Skeletal muscle tissue (tissue), 4 donors: Measurements from ENCODE around the gene SMYD1. TPM values are rescaled to one million over a fixed set of nuclear protein-coding genes. Genes with fewer than 3 reads are reported as not detected.
"Not testable (repeated sequence)": the region's sequence is repeated elsewhere in the genome, so short reads cannot be mapped to it uniquely, and the experiment has no call there.

ENCODE experiments used
- H3K27ac ChIP-seq: one replicate; pipeline ENCODE4 v1.7.0; 2013; ENCODE audit warnings: mild to moderate bottlenecking, low read depth, low read length, inconsistent platforms
- H3K27me3 ChIP-seq, 3 donors: one replicate each; pipeline ENCODE4 v1.7.0; 2013; ENCODE audit warnings: low read length in 3 of 3; ENCODE audit not compliant: control insufficient read depth in 3 of 3, insufficient read depth in 3 of 3
- H3K36me3 ChIP-seq, 3 donors: one replicate each; pipeline ENCODE4 v1.7.0; 2013; ENCODE audit warnings: low read length in 3 of 3; ENCODE audit not compliant: control insufficient read depth in 3 of 3, insufficient read depth in 3 of 3
- H3K4me1 ChIP-seq, 3 donors: one replicate each; pipeline ENCODE4 v1.7.0; 2013; ENCODE audit warnings: low read length in 3 of 3, mild to moderate bottlenecking in 3 of 3; ENCODE audit not compliant: control insufficient read depth in 3 of 3, insufficient read depth in 3 of 3
- H3K4me3 ChIP-seq, 3 donors: one replicate each; pipeline ENCODE4 v1.7.0; 2013; ENCODE audit warnings: low read length in 3 of 3
- H3K9ac ChIP-seq, 3 donors: one replicate each; pipeline ENCODE4 v1.7.0; 2013; ENCODE audit warnings: low read length in 3 of 3, mild to moderate bottlenecking in 3 of 3, moderate library complexity in 2 of 3, low read depth in 1 of 3
- H3K9me3 ChIP-seq, 3 donors: one replicate each; pipeline ENCODE4 v1.7.0; 2013; ENCODE audit warnings: low read length in 3 of 3; ENCODE audit not compliant: control insufficient read depth in 3 of 3
- total RNA-seq: library from RNA; depleted of rRNA; stranded (reverse); fragments of >200 nt; gene quantifications from one replicate; pipeline ENCODE4 v1.2.3, GENCODE V29; 2014
- donor health status: Osteomylitis.

SMYD1 gene
- total RNA-seq, 1 donor from 2014 or later, result 147 TPM

DNA sequence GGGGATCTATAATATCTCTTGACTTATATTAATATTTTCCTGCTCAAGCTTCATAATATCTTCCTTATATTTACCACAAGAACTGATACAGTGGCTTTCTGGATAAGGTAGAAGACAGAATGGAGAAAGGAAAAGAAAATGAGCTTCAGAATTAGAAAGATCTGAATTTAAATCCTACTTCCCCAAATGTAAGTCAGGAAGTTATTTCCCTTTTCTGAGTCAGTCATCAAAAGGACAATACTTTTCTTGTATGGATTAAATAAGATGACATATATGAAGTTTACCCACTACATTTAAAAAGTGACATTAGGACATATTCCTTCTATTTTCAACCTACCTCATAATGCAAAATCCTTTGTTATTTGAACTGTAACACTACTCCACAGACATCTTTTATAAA is 31.0 kb upstream of the SMYD1 start:
- no peak overlapping the region for H3K9ac ChIP-seq
- no peaks in the 10 kb centered on the region for H3K9me3 ChIP-seq
- no peak overlapping the region for H3K4me3 ChIP-seq
- H3K27ac ChIP-seq, result no peak overlapping the region
- H3K36me3 ChIP-seq, result peaks cover 5 to 12% (median 10%) of the 10 kb centered on the region in 3 donors
- peaks cover 0 to 4% (median 0%) of the 10 kb centered on the region in 3 donors for H3K4me1 ChIP-seq
- no peaks in the 10 kb centered on the region for H3K27me3 ChIP-seq

DNA sequence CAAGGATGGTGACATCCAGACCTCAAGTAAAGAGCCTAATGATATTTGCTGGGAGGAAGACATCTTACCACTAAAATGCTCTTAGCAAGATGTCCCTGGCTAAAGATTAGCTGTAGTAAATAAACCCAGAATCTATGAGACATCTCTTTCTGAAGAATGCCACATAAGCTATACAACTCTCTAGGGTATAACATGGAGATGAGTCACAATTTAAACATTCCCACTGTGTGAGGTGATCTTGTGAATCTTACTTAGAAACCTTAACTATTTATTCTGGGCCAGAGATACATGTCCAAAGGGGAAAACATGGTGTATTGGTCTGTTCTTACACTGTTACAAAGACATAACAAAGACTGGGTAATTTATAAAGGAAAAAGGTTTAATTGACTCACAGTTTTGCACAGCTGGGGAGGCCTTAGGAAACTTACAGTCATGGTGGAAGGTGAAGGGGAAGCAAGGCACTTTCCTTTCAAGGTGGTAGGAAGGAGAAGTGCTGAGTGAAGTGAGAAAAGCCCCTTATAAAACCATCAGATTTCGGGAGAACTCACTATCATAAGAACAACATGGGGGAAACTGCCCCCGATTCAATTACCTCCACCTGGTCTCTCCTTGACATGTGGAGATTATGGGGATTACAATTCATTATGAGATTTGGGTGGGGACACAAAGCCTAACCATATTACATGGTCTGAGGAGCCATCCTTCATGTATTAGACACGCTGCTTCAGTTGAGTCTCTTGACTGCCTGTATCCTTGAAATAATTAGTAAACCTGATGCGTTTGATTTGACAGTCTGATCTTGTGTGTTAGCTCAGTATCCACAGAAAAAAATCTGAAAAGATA is 29.1 kb upstream of the SMYD1 start:
- no peak overlapping the region for H3K27ac ChIP-seq
- no peaks in the 10 kb centered on the region for H3K9me3 ChIP-seq
- H3K4me3 ChIP-seq, result no peak overlapping the region
- peaks cover 5% of the 10 kb centered on the region in 3 donors for H3K36me3 ChIP-seq
- no peak overlapping the region for H3K9ac ChIP-seq
- no peaks in the 10 kb centered on the region for H3K27me3 ChIP-seq
- H3K4me1 ChIP-seq, result peaks cover under 1 to 4% (median 1%) of the 10 kb centered on the region in 3 donors

GRCh38 chr2:88042476-88042875 is 25.1 kb upstream of the SMYD1 start:
- H3K36me3 ChIP-seq, result peaks cover 0 to 2% (median 0%) of the 10 kb centered on the region in 3 donors
- H3K4me3 ChIP-seq, result no peak overlapping the region
- peaks cover 3 to 8% (median 4%) of the 10 kb centered on the region in 3 donors for H3K4me1 ChIP-seq
- no peaks in the 10 kb centered on the region for H3K9me3 ChIP-seq
- no peak overlapping the region for H3K9ac ChIP-seq
- no peak overlapping the region for H3K27ac ChIP-seq
- H3K27me3 ChIP-seq, result no peaks in the 10 kb centered on the region

DNA sequence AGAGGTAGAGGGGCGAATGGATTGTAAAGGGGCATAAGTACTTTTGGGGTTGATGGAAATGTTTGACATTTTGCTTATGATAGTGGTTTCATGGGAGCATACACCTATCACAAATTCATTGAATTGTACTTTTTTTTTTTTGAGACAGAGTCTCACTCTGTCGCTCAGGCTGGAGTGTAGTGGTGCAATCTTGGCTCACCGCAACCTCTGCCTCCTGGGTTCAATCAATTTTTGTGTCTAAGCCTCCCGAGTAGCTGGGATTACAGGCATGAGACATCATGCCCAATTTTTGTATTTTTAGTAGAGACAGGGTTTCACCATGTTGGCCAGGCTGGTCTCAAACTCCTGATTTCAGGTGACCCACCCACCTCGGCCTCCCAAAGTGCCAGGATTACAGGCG is 22.1 kb upstream of the SMYD1 start:
- not testable (repeated sequence) for H3K4me1 ChIP-seq, H3K27me3 ChIP-seq, H3K27ac ChIP-seq, H3K9ac ChIP-seq, H3K9me3 ChIP-seq, H3K36me3 ChIP-seq, H3K4me3 ChIP-seq

GRCh38 chr2:88048541-88048940 is 19.1 kb upstream of the SMYD1 start:
- no peaks in the 10 kb centered on the region for H3K27me3 ChIP-seq
- peaks cover 0 to 4% (median 0%) of the 10 kb centered on the region in 3 donors for H3K36me3 ChIP-seq
- no peak overlapping the region for H3K9ac ChIP-seq
- no peaks in the 10 kb centered on the region for H3K9me3 ChIP-seq
- no peak overlapping the region for H3K27ac ChIP-seq
- peaks cover 7 to 17% (median 10%) of the 10 kb centered on the region in 3 donors for H3K4me1 ChIP-seq
- no peak overlapping the region for H3K4me3 ChIP-seq

DNA sequence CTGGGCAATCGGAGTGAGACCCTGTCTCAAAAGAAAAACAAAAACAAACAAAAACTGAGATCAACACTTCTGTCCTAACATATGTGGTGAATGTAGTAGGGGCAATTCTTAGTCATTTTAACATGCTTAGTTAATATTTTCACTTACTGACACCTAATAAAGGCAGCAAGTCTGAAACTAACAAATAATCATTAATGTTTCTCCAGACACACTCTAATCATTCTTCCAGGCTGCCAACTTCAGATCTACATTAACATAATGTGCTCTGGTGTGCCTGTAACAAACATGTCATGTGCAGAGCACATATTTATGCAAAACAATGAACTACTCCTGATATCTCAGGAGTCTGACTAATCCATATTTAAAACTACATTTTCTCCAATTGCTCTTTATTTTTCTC is 18.0 kb upstream of the SMYD1 start:
- Histone ChIP-seq H3K4me1 (peaks cover 15 to 21% (median 20%) of the 10 kb centered on the region in 3 donors), H3K27me3 (no peaks in the 10 kb centered on the region), H3K9ac (no peak overlapping the region)

DNA sequence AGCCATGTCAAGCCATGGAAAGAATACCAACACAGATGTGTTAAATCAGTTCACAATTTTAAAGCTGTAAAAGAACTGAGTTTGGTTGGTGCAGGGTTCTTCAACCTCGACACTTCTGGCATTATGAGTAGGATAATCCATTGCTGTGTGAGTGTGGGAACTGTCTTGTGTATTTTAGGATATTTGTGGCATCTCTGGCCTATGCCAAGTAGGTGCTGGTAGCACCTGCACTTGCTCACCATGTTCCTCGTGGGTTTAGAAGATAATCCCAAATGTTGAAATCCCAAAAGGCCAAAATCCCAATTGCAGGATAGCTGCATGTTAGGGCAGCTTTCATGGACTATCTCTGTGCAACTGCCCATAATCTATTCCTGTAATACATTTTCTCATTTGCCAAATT is 15.8 kb upstream of the SMYD1 start:
- H3K27ac ChIP-seq, result no peak overlapping the region

More for the DNA sequence above, 18.0 kb upstream of the SMYD1 start:
- Histone ChIP-seq H3K27ac (no peak overlapping the region), H3K9me3 (no peaks in the 10 kb centered on the region), H3K4me3 (no peak overlapping the region), H3K36me3 (peaks cover 0 to 2% (median 0%) of the 10 kb centered on the region in 3 donors)

DNA sequence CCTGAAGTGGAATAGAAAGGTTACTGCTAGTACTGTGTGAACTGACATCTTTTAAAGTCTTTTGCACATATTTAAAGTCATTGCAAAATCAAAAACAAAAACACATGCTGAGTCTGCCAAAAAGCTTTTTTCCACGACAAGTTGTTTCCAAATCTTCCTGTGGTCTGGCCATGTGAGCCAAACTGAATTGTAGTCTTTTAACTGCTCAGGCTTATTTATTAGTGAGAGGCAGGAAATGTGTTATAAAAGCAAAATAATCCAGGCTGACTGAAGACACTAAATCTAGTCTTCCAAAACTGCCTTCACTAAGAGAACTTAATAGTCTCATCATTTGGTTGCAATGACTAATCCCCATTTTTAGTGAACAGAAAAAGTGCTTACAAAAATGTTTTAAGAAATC is 14.3 kb upstream of the SMYD1 start:
- H3K9me3 ChIP-seq, result no peaks in the 10 kb centered on the region
- no peak overlapping the region for H3K27ac ChIP-seq
- H3K36me3 ChIP-seq, result peaks cover 0 to 2% (median 0%) of the 10 kb centered on the region in 3 donors
- H3K27me3 ChIP-seq, result no peaks in the 10 kb centered on the region
- no peak overlapping the region for H3K4me3 ChIP-seq
- no peak overlapping the region for H3K9ac ChIP-seq
- peaks cover 19 to 28% (median 27%) of the 10 kb centered on the region in 3 donors for H3K4me1 ChIP-seq

More for the DNA sequence above, 15.8 kb upstream of the SMYD1 start:
- Histone ChIP-seq H3K4me3 (no peak overlapping the region), H3K36me3 (peaks cover 0 to 2% (median 0%) of the 10 kb centered on the region in 3 donors), H3K27me3 (no peaks in the 10 kb centered on the region), H3K9me3 (no peaks in the 10 kb centered on the region), H3K9ac (no peak overlapping the region), H3K4me1 (peaks cover 19 to 28% (median 27%) of the 10 kb centered on the region in 3 donors)

DNA sequence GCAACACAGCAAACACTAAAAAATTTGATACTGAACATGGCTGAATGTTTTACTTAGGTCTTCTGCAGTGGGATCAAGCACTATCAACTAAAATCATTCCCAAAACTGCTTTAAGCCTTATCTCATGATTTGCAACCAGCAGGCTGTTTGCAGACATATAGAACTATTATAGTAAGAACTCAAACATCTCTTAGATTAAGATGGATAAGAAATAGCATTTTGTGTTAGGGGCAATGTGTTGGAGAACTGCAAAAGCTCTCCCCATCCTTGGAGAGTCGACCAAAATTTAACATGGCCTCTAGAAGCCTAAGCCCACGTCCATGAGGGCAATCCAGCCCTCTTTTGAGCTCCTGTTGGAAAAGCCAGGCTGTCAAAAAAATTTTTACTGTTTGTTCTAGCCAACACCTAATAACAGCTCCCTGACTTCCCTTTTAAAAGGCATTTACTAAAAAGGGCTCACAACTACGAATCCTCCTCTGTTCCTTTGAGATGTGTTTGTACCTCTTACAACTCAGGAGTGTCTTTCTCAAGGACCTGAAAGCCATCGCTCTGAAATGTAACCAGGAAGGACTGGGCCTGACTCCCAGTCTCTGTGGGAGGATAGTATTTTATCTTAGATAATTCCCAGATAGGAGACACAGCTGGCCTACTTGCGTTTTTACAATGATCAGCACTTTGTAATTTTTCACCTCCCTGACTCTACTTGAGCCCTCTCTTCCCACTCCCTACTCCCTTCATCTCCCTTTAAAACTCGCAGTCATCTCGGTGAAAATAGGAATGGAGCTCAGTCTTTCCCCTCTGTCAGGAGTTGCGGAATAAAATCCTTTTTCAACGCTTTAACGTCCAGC is 13.5 kb upstream of the SMYD1 start:
- Histone ChIP-seq H3K9ac (peak overlapping the region; percentile 90 to 94 (median 94)), H3K36me3 (no peaks in the 10 kb centered on the region), H3K4me1 (peaks cover 19 to 28% (median 27%) of the 10 kb centered on the region in 3 donors), H3K9me3 (no peaks in the 10 kb centered on the region), H3K4me3 (peak overlapping the region; percentile 62 to 97 (median 75)), H3K27me3 (no peaks in the 10 kb centered on the region), H3K27ac (peak overlapping the region; percentile 94)
